Smooth muscle cell (in vitro differentiated cells): ENCODE data around the gene DNASE2. TPM values are rescaled to one million over a fixed set of nuclear protein-coding genes. Genes with fewer than 3 reads are reported as not detected.
A peak's percentile ranks its signal among the peaks of the same experiment; 100 is the strongest.

Experiments used
- DNase-seq: peaks from one replicate; lab custom pipeline; 2025; ENCODE audit not compliant: unreplicated experiment; lab: John Stamatoyannopoulos, UW
- H2AFZ ChIP-seq: fragments of 200-600 bp; sonication (generic); 2 replicates; pipeline ENCODE4 v1.6.0; 2016; ENCODE audit warnings: antibody characterized with exemption, low read depth, mild to moderate bottlenecking
- H3F3A ChIP-seq: fragments of 200-600 bp; sonication (generic); 2 replicates; pipeline ENCODE4 v1.6.0; 2017; ENCODE audit warnings: antibody characterized with exemption, low read depth
- H3K27ac ChIP-seq: fragments of 200-600 bp; sonication (generic); 2 replicates; pipeline ENCODE4 v1.5.1; 2016; ENCODE audit warnings: low read depth, mild to moderate bottlenecking
- H3K27me3 ChIP-seq: fragments of 200-600 bp; sonication (generic); 2 replicates; pipeline ENCODE4 v1.6.1; 2016; ENCODE audit warnings: low read depth, mild to moderate bottlenecking
- H3K36me3 ChIP-seq: fragments of 200-600 bp; sonication (generic); 2 replicates; pipeline ENCODE4 v1.5.1; 2016; ENCODE audit warnings: low read depth
- H3K4me1 ChIP-seq: fragments of 200-600 bp; sonication (generic); 2 replicates; pipeline ENCODE4 v1.5.1; 2016; ENCODE audit warnings: low read depth
- H3K4me2 ChIP-seq: fragments of 200-600 bp; sonication (generic); 2 replicates; pipeline ENCODE4 v1.6.0; 2016; ENCODE audit warnings: mild to moderate bottlenecking
- H3K4me3 ChIP-seq: fragments of 200-600 bp; sonication (generic); 2 replicates; pipeline ENCODE4 v1.5.1; 2016; ENCODE audit warnings: mild to moderate bottlenecking
- H3K79me2 ChIP-seq: fragments of 200-600 bp; sonication (generic); 2 replicates; pipeline ENCODE4 v1.6.0; 2016; ENCODE audit warnings: low read depth, mild to moderate bottlenecking
- H3K9ac ChIP-seq: fragments of 200-600 bp; sonication (generic); 2 replicates; pipeline ENCODE4 v1.6.0; 2016; ENCODE audit warnings: low read depth
- H3K9me3 ChIP-seq: fragments of 200-600 bp; sonication (generic); replicated peaks from 2 replicates; pipeline ENCODE4 v1.5.1; 2016; ENCODE audit warnings: low read depth
- H4K20me1 ChIP-seq: fragments of 200-600 bp; sonication (generic); 2 replicates; pipeline ENCODE4 v1.6.0; 2016; ENCODE audit warnings: low read depth
- CTCF ChIP-seq: fragments of 200-600 bp; sonication (generic); IDR thresholded peaks from 2 replicates; pipeline ENCODE4 v1.5.1; 2017; ENCODE audit warnings: borderline replicate concordance, mild to moderate bottlenecking, antibody characterized with exemption; ENCODE audit not compliant: insufficient read depth, poor library complexity, severe bottlenecking
- WGBS: methylation state at CpG from one replicate; pipeline ENCODE4 v1.1.7; 2016; ENCODE audit warnings: low lambda C conversion rate; 5-methylcytosine and 5-hydroxymethylcytosine counted together
- polyA plus RNA-seq: library from polyadenylated mRNA; unstranded; fragments of >200 nt; fragmentation: Nextera tagmentation; extraction: Ambion mirVana; gene quantifications from 2 replicates; pipeline ENCODE4 v1.2.1, GENCODE V29; 2016
- total RNA-seq: library from RNA; depleted of rRNA; stranded (reverse); fragments of >200 nt; gene quantifications from 2 replicates; pipeline ENCODE4 v1.2.3, GENCODE V29; 2014

The DNASE2 gene
- total and polyA plus RNA-seq, 2 experiments from 2014 or later, result 19.5 to 44.9 TPM

DNA sequence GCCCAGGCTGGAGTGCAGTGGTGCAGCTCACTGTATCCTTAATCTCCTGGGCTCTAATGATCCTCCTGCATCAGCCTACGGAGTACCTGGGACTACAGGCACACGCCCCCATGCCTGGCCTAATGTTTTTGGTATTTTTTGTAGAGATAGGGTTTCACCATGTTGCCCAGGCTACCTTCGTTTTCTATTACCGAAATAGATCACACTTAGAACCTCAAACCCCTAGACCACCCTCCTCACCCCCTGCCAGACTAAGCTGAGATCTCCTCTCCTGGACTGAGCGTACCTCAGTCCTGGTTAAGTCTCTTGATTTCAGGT is 5.4 kb upstream of the DNASE2 start:
- Histone ChIP-seq H3K27me3 (peaks cover 18% of the 10 kb centered on the region), H3K79me2 (no peaks in the 10 kb centered on the region), H3K4me2 (no peak overlapping the region), H3F3A (no peaks in the 10 kb centered on the region), H3K9me3 (no peaks in the 10 kb centered on the region), H2AFZ (no peak overlapping the region), H3K36me3 (no peaks in the 10 kb centered on the region), H3K27ac (no peak overlapping the region), H3K4me1 (no peaks in the 10 kb centered on the region), H3K9ac (no peak overlapping the region), H3K4me3 (no peak overlapping the region), H4K20me1 (no peaks in the 10 kb centered on the region)
- no peak for TF ChIP-seq CTCF
- no peak for DNase-seq
- 84% methylated on average over 5 of the region's 5 CpGs for whole genome bisulfite sequencing

- Histone ChIP-seq H3K79me2 (no peaks in the 10 kb centered on the region), H3K4me3 (peak overlapping the region; percentile 46), H2AFZ (peak overlapping the region; percentile 66), H3K9me3 (no peaks in the 10 kb centered on the region), H3K36me3 (no peaks in the 10 kb centered on the region), H3K27me3 (peaks cover 18% of the 10 kb centered on the region), H4K20me1 (no peaks in the 10 kb centered on the region), H3K9ac (no peak overlapping the region), H3K4me2 (peak overlapping the region; percentile 84), H3F3A (no peaks in the 10 kb centered on the region), H3K27ac (no peak overlapping the region), H3K4me1 (no peaks in the 10 kb centered on the region)
- no peak for DNase-seq
- TF ChIP-seq CTCF, result no peak
- WGBS, result 8% methylated on average over 49 of the region's 53 CpGs
Observed at GRCh38 chr19:12885749-12886650, 4.8 kb upstream of the DNASE2 start.

DNA sequence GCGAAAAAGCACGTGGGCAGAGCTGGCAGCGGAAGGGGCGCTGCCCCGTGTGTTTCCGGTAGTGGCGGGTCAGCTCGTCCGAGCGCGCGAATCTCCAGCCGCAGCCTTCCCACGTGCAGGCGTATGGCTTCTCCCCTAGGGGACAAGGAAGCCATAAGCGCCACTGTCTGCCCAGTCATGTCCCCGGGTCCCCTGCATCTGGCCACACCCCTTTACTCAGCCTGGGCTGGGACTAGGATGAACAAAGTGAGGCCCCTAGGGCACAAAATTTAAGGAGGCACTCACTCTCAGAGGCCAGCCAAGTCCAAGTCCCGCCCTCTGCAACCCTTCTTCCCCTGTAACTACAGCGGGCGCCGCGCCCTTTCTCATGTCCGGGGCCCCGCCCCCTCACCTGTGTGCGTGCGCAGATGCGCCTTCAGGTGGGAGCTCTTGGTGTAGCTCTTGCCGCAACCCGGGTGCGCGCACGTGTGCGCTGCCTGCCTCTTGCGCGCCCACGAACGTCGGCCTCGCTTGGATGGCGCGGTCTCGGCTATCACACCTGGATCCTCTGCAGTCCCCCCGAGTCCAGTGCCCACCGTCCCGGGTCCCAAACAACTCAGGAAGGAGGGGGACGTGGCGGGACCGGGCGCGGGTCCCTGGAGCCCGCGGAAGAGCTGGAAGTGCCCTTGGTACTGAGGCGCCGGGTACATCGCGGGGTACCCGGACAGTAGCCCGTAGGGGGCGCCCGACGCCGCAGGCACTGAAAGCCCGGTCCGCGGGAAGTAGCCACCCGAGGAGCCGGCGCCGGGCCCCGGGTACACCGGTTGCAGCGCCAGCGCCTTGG is 3.9 kb upstream of the DNASE2 start:
- Histone ChIP-seq H3K4me2 (peak overlapping the region; percentile 84), H3K4me1 (no peaks in the 10 kb centered on the region), H3K27me3 (peaks cover 18% of the 10 kb centered on the region), H3K36me3 (no peaks in the 10 kb centered on the region), H3K27ac (no peak overlapping the region), H3F3A (no peaks in the 10 kb centered on the region), H2AFZ (peak overlapping the region; percentile 66), H4K20me1 (no peaks in the 10 kb centered on the region), H3K79me2 (no peaks in the 10 kb centered on the region), H3K9me3 (no peaks in the 10 kb centered on the region), H3K4me3 (peak overlapping the region; percentile 46), H3K9ac (no peak overlapping the region)
- TF ChIP-seq CTCF, result peak; percentile 45
- no peak for DNase-seq
- WGBS, result 7% methylated on average over 64 of the region's 73 CpGs
